A673 (cell line): ENCODE data around the gene FBLN1.

ENCODE experiments used
- EZH2 ChIP-seq: fragments of 200-600 bp; sonication (generic); IDR thresholded peaks from 2 replicates; pipeline ENCODE4 v1.6.1; 2017; ENCODE audit warnings: borderline replicate concordance, low read depth, mild to moderate bottlenecking, mixed read lengths, antibody characterized with exemption, low read length; ENCODE audit not compliant: poor library complexity, severe bottlenecking
- TF ChIP-seq, protein P1 (sequence below): fragments of 300-800, 200-600 bp; sonication (generic); conservative IDR thresholded peaks from 2 replicates; pipeline ENCODE4 v1.5.1; 2017; ENCODE audit warnings: low read depth, mild to moderate bottlenecking, antibody characterized with exemption, low read length, moderate library complexity, mixed read lengths

DNA sequence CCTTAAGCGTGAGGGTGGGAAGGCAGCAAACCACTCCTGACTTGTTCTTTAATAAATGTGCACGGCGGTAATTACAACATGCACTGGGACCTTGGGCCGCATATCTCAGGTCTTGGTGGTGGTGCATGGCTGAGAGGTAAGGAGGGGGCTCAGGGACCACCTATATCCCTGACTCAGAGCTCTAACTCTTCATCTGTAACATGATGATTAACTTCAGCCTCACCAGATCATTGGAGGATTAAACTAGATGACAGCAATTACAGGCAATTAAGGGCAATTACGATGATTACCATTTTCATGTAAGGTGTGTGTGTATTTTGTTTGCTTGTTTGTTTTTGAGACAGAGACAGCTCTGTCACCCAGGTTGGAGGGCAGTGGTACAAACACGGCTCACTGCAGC lies 45.0 kb downstream of the FBLN1 start:
- TF ChIP-seq, protein P1, sequence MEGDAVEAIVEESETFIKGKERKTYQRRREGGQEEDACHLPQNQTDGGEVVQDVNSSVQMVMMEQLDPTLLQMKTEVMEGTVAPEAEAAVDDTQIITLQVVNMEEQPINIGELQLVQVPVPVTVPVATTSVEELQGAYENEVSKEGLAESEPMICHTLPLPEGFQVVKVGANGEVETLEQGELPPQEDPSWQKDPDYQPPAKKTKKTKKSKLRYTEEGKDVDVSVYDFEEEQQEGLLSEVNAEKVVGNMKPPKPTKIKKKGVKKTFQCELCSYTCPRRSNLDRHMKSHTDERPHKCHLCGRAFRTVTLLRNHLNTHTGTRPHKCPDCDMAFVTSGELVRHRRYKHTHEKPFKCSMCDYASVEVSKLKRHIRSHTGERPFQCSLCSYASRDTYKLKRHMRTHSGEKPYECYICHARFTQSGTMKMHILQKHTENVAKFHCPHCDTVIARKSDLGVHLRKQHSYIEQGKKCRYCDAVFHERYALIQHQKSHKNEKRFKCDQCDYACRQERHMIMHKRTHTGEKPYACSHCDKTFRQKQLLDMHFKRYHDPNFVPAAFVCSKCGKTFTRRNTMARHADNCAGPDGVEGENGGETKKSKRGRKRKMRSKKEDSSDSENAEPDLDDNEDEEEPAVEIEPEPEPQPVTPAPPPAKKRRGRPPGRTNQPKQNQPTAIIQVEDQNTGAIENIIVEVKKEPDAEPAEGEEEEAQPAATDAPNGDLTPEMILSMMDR, result no peak
- no peak for TF ChIP-seq EZH2
